Activated CD4-positive, alpha-beta T cell treated with anti-CD3 and anti-CD28 coated beads for 36 hours (primary cell): ENCODE results near the gene GALR3. TPM values are rescaled to one million over a fixed set of nuclear protein-coding genes. Genes with fewer than 3 reads are reported as not detected.

Experiments used
- ATAC-seq: fragments of 200-7000 bp; cut with Tn5 transposase; one replicate; pipeline ENCODE4 v1.10.0; 2021; ENCODE audit warnings: mild to moderate bottlenecking, moderate library complexity
- CTCF ChIA-PET: fragments of 350-600 bp; sonication (Branson Sonifier 250); formaldehyde crosslinking; loops from one replicate; lab custom pipeline; 2021; ENCODE audit warnings: antibody characterized with exemption; lab: Charles Lee
- POLR2A ChIA-PET: fragments of 350-600 bp; sonication (Branson Sonifier 250); formaldehyde crosslinking; loops from one replicate; lab custom pipeline; 2021; ENCODE audit warnings: antibody characterized with exemption, inconsistent platforms; lab: Charles Lee
- DNase-seq: peaks from one replicate; pipeline ENCODE4 v3.0.0-alpha.2; 2020
- H3K27ac Mint-ChIP-seq: one replicate; pipeline ENCODE4 v1.8.0; 2021; ENCODE audit warnings: mixed read lengths
- H3K27me3 Mint-ChIP-seq: one replicate; pipeline ENCODE4 v1.8.0; 2021; ENCODE audit warnings: mixed read lengths
- H3K36me3 Mint-ChIP-seq: one replicate; pipeline ENCODE4 v1.8.0; 2021; ENCODE audit warnings: low read depth, mixed read lengths
- H3K4me1 Mint-ChIP-seq: one replicate; pipeline ENCODE4 v1.8.0; 2021; ENCODE audit warnings: mixed read lengths
- H3K4me3 Mint-ChIP-seq: one replicate; pipeline ENCODE4 v1.8.0; 2021; ENCODE audit warnings: mild to moderate bottlenecking, moderate library complexity, mixed read lengths
- H3K9me3 Mint-ChIP-seq: one replicate; pipeline ENCODE4 v1.8.0; 2021; ENCODE audit warnings: low read depth, mixed read lengths
- intact Hi-C, 2 experiments: fragments of 100-400 bp; cut with DNase I in 1 of 2; cut with micrococcal nuclease in 1 of 2; formaldehyde crosslinking; loops; one replicate each; pipeline versions ENCODE4 v1.14.2 to v1.15.1; 2022 to 2024; cut with DNase I, micrococcal nuclease
- total RNA-seq, 2 experiments: library from RNA; stranded (reverse); gene quantifications; one replicate each; pipeline ENCODE4 v1.2.3, GENCODE V29; 2021

The GALR3 gene
- total RNA-seq, result under 1 TPM in 1 of 2 experiments, not detected in 1; 0.21 TPM

- Mint-ChIP-seq H3K27ac (no peak within 1 kb of the TSS), H3K9me3 (no peaks in the 10 kb centered on the region), H3K4me1 (peaks cover 3% of the 10 kb centered on the region), H3K4me3 (peak within 1 kb of the TSS; percentile 36), H3K27me3 (peaks cover 27% of the 10 kb centered on the region), H3K36me3 (peaks cover 2% of the 10 kb centered on the region)
- CTCF ChIA-PET, result interaction anchor here (0.7 to 0.8 kb wide), 4 partner anchors 11 to 43 kb away, joined by 3 to 4 read pairs (median 3); no protein-coding TSS in a partner anchor
- ATAC-seq (no peak), DNase-seq (no peak)
- POLR2A ChIA-PET, result interaction anchor here (0.7 kb wide), 1 partner anchor 153 kb away, joined by 3 read pairs; no protein-coding TSS in a partner anchor
- intact Hi-C loops, result no loop called here
These were observed at the start of gene GALR3 for GRCh38 chr22:37823134-37823985. GALR3 (plus strand) TSS chr22:37823382; CDS start chr22:37823407, 25 bp downstream.

- ATAC-seq, result no peak
- CTCF ChIA-PET, result no interaction called here
- no peak overlapping the region for H3K27ac Mint-ChIP-seq
- H3K4me1 Mint-ChIP-seq, result no peaks in the 10 kb centered on the region
- DNase-seq, result no peak
- POLR2A ChIA-PET, result no interaction called here
- no peaks in the 10 kb centered on the region for H3K27me3 Mint-ChIP-seq
- peaks cover 4% of the 10 kb centered on the region for H3K36me3 Mint-ChIP-seq
- H3K9me3 Mint-ChIP-seq, result no peaks in the 10 kb centered on the region
- intact Hi-C loops, result no loop called here
- no peak overlapping the region for H3K4me3 Mint-ChIP-seq
These were observed 48.5 kb upstream of the GALR3 start for GRCh38 chr22:37774728-37775127.

GRCh38 chr22:37775785-37776638, 47.2 kb upstream of the GALR3 start:
- ChIA-PET POLR2A (interaction anchor here (0.6 kb wide), 2 partner anchors 61 to 1493 kb away, joined by 6 to 9 read pairs; no protein-coding TSS in a partner anchor), CTCF (interaction anchor here (0.6 kb wide), 1 partner anchor 12 kb away, joined by 4 read pairs; no protein-coding TSS in a partner anchor)
- no peak for DNase-seq
- no peak overlapping the region for H3K4me3 Mint-ChIP-seq
- H3K27me3 Mint-ChIP-seq, result no peaks in the 10 kb centered on the region
- peaks cover 3% of the 10 kb centered on the region for H3K36me3 Mint-ChIP-seq
- H3K9me3 Mint-ChIP-seq, result no peaks in the 10 kb centered on the region
- no peak for ATAC-seq
- H3K27ac Mint-ChIP-seq, result no peak overlapping the region
- intact Hi-C loops, result no loop called here
- no peaks in the 10 kb centered on the region for H3K4me1 Mint-ChIP-seq

- no peaks in the 10 kb centered on the region for H3K27me3 Mint-ChIP-seq
- no peak overlapping the region for H3K4me3 Mint-ChIP-seq
- no peaks in the 10 kb centered on the region for H3K4me1 Mint-ChIP-seq
- POLR2A ChIA-PET, result no interaction called here
- CTCF ChIA-PET, result interaction anchor here (0.6 kb wide), 1 partner anchor 12 kb away, joined by 4 read pairs; no protein-coding TSS in a partner anchor
- H3K27ac Mint-ChIP-seq, result no peak overlapping the region
- DNase-seq (no peak), ATAC-seq (no peak)
- H3K36me3 Mint-ChIP-seq, result peaks cover 3% of the 10 kb centered on the region
- intact Hi-C loops, result no loop called here
- no peaks in the 10 kb centered on the region for H3K9me3 Mint-ChIP-seq
These were observed 46.6 kb upstream of the GALR3 start for GRCh38 chr22:37776639-37777005.

- intact Hi-C loops, result no loop called here
- H3K27ac Mint-ChIP-seq, result no peak overlapping the region
- H3K9me3 Mint-ChIP-seq, result no peaks in the 10 kb centered on the region
- DNase-seq (no peak), ATAC-seq (no peak)
- CTCF ChIA-PET, result no interaction called here
- H3K36me3 Mint-ChIP-seq, result peaks cover 3% of the 10 kb centered on the region
- POLR2A ChIA-PET, result no interaction called here
- no peak overlapping the region for H3K4me3 Mint-ChIP-seq
- H3K4me1 Mint-ChIP-seq, result no peaks in the 10 kb centered on the region
- H3K27me3 Mint-ChIP-seq, result no peaks in the 10 kb centered on the region
These were observed 46.0 kb upstream of the GALR3 start for GRCh38 chr22:37777122-37777687.

GRCh38 chr22:37778370-37779009, 44.7 kb upstream of the GALR3 start:
- Mint-ChIP-seq H3K9me3 (no peaks in the 10 kb centered on the region), H3K4me3 (no peak overlapping the region), H3K27me3 (no peaks in the 10 kb centered on the region), H3K27ac (no peak overlapping the region), H3K4me1 (no peaks in the 10 kb centered on the region), H3K36me3 (no peaks in the 10 kb centered on the region)
- intact Hi-C loops, result no loop called here
- ATAC-seq, result no peak
- no peak for DNase-seq
- POLR2A ChIA-PET, result no interaction called here
- CTCF ChIA-PET, result interaction anchor here (0.6 kb wide), 1 partner anchor 301 kb away, joined by 3 read pairs; no protein-coding TSS in a partner anchor

- no peaks in the 10 kb centered on the region for H3K4me1 Mint-ChIP-seq
- ATAC-seq (no peak), DNase-seq (no peak)
- intact Hi-C loops, result no loop called here
- H3K27ac Mint-ChIP-seq, result no peak overlapping the region
- H3K27me3 Mint-ChIP-seq, result peaks cover 2% of the 10 kb centered on the region
- ChIA-PET CTCF (interaction anchor here (1.4 kb wide), 1 partner anchor 187 kb away, joined by 4 read pairs; no protein-coding TSS in a partner anchor), POLR2A (no interaction called here)
- no peaks in the 10 kb centered on the region for H3K9me3 Mint-ChIP-seq
- H3K36me3 Mint-ChIP-seq, result no peaks in the 10 kb centered on the region
- no peak overlapping the region for H3K4me3 Mint-ChIP-seq
These were observed 41.6 kb upstream of the GALR3 start for GRCh38 chr22:37781434-37782059.

- intact Hi-C loops, result no loop called here
- CTCF ChIA-PET, result interaction anchor here (0.7 kb wide), 1 partner anchor 115 kb away, joined by 3 read pairs; no protein-coding TSS in a partner anchor
- Mint-ChIP-seq H3K27ac (no peak overlapping the region), H3K4me1 (no peaks in the 10 kb centered on the region), H3K27me3 (peaks cover 2% of the 10 kb centered on the region), H3K9me3 (no peaks in the 10 kb centered on the region), H3K36me3 (no peaks in the 10 kb centered on the region), H3K4me3 (no peak overlapping the region)
- ATAC-seq, result no peak
- POLR2A ChIA-PET, result no interaction called here
- DNase-seq, result no peak
These were observed 40.6 kb upstream of the GALR3 start for GRCh38 chr22:37782340-37783168.

- ATAC-seq (no peak), DNase-seq (no peak)
- Mint-ChIP-seq H3K4me1 (no peaks in the 10 kb centered on the region), H3K4me3 (no peak overlapping the region), H3K27ac (no peak overlapping the region), H3K27me3 (peaks cover 2% of the 10 kb centered on the region), H3K9me3 (no peaks in the 10 kb centered on the region), H3K36me3 (no peaks in the 10 kb centered on the region)
- ChIA-PET CTCF (interaction anchor here (0.5 kb wide), 1 partner anchor 226 kb away, joined by 6 read pairs; no protein-coding TSS in a partner anchor), POLR2A (no interaction called here)
- intact Hi-C loops, result no loop called here
These were observed 38.2 kb upstream of the GALR3 start for GRCh38 chr22:37784829-37785495.
